ENCODE data around the gene SEC31A. TPM values are rescaled to one million over a fixed set of nuclear protein-coding genes. Genes with fewer than 3 reads are reported as not detected.
A peak's percentile ranks its signal among the peaks of the same experiment; 100 is the strongest.

Gene SEC31A, protein sequence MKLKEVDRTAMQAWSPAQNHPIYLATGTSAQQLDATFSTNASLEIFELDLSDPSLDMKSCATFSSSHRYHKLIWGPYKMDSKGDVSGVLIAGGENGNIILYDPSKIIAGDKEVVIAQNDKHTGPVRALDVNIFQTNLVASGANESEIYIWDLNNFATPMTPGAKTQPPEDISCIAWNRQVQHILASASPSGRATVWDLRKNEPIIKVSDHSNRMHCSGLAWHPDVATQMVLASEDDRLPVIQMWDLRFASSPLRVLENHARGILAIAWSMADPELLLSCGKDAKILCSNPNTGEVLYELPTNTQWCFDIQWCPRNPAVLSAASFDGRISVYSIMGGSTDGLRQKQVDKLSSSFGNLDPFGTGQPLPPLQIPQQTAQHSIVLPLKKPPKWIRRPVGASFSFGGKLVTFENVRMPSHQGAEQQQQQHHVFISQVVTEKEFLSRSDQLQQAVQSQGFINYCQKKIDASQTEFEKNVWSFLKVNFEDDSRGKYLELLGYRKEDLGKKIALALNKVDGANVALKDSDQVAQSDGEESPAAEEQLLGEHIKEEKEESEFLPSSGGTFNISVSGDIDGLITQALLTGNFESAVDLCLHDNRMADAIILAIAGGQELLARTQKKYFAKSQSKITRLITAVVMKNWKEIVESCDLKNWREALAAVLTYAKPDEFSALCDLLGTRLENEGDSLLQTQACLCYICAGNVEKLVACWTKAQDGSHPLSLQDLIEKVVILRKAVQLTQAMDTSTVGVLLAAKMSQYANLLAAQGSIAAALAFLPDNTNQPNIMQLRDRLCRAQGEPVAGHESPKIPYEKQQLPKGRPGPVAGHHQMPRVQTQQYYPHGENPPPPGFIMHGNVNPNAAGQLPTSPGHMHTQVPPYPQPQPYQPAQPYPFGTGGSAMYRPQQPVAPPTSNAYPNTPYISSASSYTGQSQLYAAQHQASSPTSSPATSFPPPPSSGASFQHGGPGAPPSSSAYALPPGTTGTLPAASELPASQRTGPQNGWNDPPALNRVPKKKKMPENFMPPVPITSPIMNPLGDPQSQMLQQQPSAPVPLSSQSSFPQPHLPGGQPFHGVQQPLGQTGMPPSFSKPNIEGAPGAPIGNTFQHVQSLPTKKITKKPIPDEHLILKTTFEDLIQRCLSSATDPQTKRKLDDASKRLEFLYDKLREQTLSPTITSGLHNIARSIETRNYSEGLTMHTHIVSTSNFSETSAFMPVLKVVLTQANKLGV
- polyA plus RNA-seq: 311 TPM
- long read RNA-seq, donor 1, partial matches to known transcripts: 6 of 14 reads
- long read RNA-seq, donor 1, other reads (novel, unspliced or antisense): 0 of 14 reads
- long read RNA-seq, donor 2, transcript SEC31A-216 (2 exons, 631 nt): major isoform, 5 of 121 reads
- long read RNA-seq, donor 2, partial matches to known transcripts: 103 of 121 reads
- long read RNA-seq, donor 2, other reads (novel, unspliced or antisense): 0 of 121 reads
- long read RNA-seq, donor 3, transcript SEC31A-216 (2 exons, 631 nt): major isoform, 6 of 141 reads
- long read RNA-seq, donor 3, partial matches to known transcripts: 117 of 141 reads
- long read RNA-seq, donor 3, other reads (novel, unspliced or antisense): 0 of 141 reads
- long read RNA-seq, donor 4, partial matches to known transcripts: 0 of 1 reads
- long read RNA-seq, donor 4, other reads (novel, unspliced or antisense): 0 of 1 reads
- long read RNA-seq, donor 5, partial matches to known transcripts: 12 of 20 reads
- long read RNA-seq, donor 5, other reads (novel, unspliced or antisense): 0 of 20 reads
- long read RNA-seq, donor 6, full-length matches to known transcripts: 25 of 82 reads
- long read RNA-seq, donor 6, partial matches to known transcripts: 57 of 82 reads
- long read RNA-seq, donor 6, other reads (novel, unspliced or antisense): 0 of 82 reads
- long read RNA-seq, donor 7, full-length matches to known transcripts: 7 of 42 reads
- long read RNA-seq, donor 7, partial matches to known transcripts: 35 of 42 reads
- long read RNA-seq, donor 7, other reads (novel, unspliced or antisense): 0 of 42 reads
- long read RNA-seq, donor 8, full-length matches to known transcripts: 19 of 161 reads
- long read RNA-seq, donor 8, partial matches to known transcripts: 137 of 161 reads
- long read RNA-seq, donor 8, other reads (novel, unspliced or antisense): 5 of 161 reads
- long read RNA-seq, donor 9, transcript SEC31A-206 (12 exons, 1,717 nt): major isoform, 5 of 80 reads
- long read RNA-seq, donor 9, partial matches to known transcripts: 71 of 80 reads
- long read RNA-seq, donor 9, other reads (novel, unspliced or antisense): 0 of 80 reads
- long read RNA-seq, donor 10, full-length matches to known transcripts: 20 of 82 reads
- long read RNA-seq, donor 10, partial matches to known transcripts: 62 of 82 reads
- long read RNA-seq, donor 10, other reads (novel, unspliced or antisense): 0 of 82 reads
- long read RNA-seq, donor 11, full-length matches to known transcripts: 12 of 56 reads
- long read RNA-seq, donor 11, partial matches to known transcripts: 44 of 56 reads
- long read RNA-seq, donor 11, other reads (novel, unspliced or antisense): 0 of 56 reads

DNA sequence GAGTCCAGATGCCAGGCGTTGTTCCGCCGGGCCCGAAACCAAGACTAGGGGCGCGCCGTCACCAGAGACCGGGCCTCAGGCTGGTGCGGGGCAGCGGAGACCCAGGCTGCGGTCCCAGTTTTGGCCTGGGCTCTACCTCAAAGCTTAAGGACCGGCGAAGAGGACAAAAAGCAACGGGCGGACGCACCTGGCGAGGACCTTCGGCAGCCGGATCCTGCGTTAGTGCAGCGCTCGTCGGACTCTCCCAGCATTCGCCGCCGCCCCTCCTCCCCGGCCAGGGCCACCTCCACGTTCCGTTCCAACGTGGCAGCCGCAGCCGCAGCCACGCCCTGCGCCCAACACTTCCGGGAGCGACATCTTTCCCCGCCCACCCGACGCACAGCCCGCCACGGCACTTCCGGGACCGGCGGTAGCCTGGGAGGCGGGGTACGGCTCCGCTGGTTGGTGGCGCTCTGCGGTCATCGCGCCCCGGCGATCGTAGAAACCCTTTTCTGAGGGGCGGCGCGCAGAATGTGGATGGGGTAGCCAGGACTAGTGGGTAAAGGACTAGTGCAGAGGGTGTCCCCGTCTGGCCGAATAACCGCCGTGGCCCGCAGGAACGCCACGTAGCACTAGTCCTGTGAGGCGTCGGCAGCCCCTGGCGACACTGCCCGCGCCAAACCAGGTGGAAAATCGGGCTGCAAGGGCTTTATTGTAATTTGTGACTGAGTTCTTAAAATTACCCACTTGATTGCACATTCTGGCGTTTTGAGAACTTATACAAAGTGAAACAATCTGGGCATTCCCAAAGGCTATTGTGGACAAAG is at the start of gene SEC31A:
SEC31A (minus strand) TSS at position 253 of the 806 bp plus-strand sequence. CDS start 9,217 bp downstream, outside the sequence.
- WGBS (ENCODE audit: insufficient coverage, low lambda C conversion rate): no CpG with 5 or more reads among the region's 71 CpGs
- H3K4me3 ChIP-seq (ENCODE audit: low read length): peak within 1 kb of the TSS; percentile 73
- no peaks in the 10 kb centered on the region for H3K27me3 ChIP-seq (ENCODE audit: control insufficient read depth, insufficient read depth, low read length)
- DNase-seq: peak; percentile 95 to 97
- peaks cover 9% of the 10 kb centered on the region for H3K36me3 ChIP-seq (ENCODE audit: control insufficient read depth, insufficient read depth, low read length)
- peak within 1 kb of the TSS; percentile 94 for H3K27ac ChIP-seq (ENCODE audit: low read length)
- peaks cover 21% of the 10 kb centered on the region for H3K4me1 ChIP-seq (ENCODE audit: control insufficient read depth, insufficient read depth, low read length)
- H3K9me3 ChIP-seq (ENCODE audit: control insufficient read depth, low read depth, low read length): no peaks in the 10 kb centered on the region

DNA sequence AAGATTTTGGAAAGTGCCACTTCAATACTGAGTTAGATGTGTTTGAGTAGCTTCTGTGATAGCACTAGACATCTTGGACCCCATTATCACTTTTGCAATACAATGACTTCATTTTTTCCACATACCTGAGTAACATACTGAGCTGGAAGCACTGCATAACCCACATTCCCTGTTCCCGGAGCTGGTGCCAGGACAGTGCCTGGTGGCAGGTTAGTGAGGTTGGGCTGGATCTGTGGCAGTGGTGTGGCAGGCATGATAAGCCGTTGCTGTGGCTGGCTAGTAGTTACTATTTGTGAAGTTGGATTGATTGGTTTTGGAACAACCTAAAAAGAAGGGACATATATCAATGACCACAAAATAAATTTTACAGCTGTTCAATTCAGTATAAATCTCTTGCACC is 48.5 kb upstream of the SEC31A start:
- no peaks in the 10 kb centered on the region for H3K27me3 ChIP-seq (ENCODE audit: control insufficient read depth, insufficient read depth, low read length)
- DNase-seq: no peak
- H3K36me3 ChIP-seq (ENCODE audit: control insufficient read depth, insufficient read depth, low read length): peaks cover 36% of the 10 kb centered on the region
- no peak overlapping the region for H3K4me3 ChIP-seq (ENCODE audit: low read length)
- no peaks in the 10 kb centered on the region for H3K4me1 ChIP-seq (ENCODE audit: control insufficient read depth, insufficient read depth, low read length)
- no peaks in the 10 kb centered on the region for H3K9me3 ChIP-seq (ENCODE audit: control insufficient read depth, low read depth, low read length)
- no CpG with 5 or more reads among the region's 2 CpGs for WGBS (ENCODE audit: insufficient coverage, low lambda C conversion rate)
- H3K27ac ChIP-seq (ENCODE audit: low read length): no peak overlapping the region

DNA sequence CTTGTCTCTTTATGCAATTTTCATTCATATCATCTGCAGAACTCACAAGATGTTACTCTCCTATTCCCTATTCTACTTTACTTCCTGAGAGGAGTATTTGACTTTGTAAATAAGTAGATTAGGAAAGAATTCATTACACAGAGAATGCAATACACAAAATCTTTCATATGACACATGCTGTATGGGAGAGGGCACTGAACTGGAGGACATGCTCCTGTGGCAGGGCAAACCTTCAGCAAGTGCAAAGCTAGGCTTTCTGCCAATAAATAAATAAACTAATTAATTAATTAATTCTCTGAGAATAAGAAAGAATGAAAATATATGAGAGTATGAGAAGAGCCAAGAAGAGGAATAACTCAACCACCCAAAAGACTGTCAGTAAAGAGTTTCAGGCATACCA is 43.5 kb upstream of the SEC31A start:
- no peak for DNase-seq
- H3K27me3 ChIP-seq (ENCODE audit: control insufficient read depth, insufficient read depth, low read length): no peaks in the 10 kb centered on the region
- peaks cover 33% of the 10 kb centered on the region for H3K36me3 ChIP-seq (ENCODE audit: control insufficient read depth, insufficient read depth, low read length)
- no peak overlapping the region for H3K4me3 ChIP-seq (ENCODE audit: low read length)
- H3K27ac ChIP-seq (ENCODE audit: low read length): no peak overlapping the region
- H3K9me3 ChIP-seq (ENCODE audit: control insufficient read depth, low read depth, low read length): no peaks in the 10 kb centered on the region
- no peaks in the 10 kb centered on the region for H3K4me1 ChIP-seq (ENCODE audit: control insufficient read depth, insufficient read depth, low read length)

DNA sequence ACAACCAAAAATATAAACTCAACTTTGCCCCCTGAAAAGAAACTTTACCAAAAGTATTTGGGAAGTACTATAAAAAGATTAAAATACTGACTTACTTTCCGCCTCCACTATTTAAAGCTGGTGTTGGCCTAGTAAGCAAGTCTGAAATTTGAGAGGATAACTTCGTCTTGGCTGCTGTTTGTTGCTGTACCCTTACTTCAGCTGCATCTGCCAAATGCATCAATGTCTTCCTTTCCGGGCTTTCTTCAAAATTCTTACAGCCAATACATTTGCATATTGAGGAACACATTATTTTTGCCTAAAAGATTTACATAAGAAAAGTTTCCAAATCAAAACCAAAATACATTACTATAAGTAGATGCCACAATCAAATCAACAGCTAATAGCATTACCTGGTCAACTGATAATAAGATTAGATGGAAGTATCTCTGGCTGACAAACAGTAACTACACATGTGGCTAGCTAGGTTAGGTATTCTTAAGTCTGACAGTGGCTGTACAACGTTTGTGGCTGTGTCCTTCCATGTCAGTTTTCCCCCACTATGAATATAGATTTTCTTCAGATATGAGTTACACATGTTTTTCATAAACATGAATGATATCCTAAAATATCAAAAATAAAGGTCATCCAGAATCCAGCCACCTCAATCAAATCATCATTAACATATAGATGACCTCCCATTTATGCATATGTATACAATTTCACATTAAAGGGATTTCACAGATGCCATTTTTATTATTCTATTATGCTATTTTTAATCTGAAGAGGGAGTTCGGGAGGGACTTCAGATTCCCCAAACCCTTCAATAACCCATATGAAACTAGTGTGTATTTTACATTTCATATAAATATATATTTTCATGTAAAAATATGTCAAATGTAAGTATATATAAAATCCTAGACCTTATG is 40.1 kb upstream of the SEC31A start:
- no peak overlapping the region for H3K4me3 ChIP-seq (ENCODE audit: low read length)
- WGBS (ENCODE audit: insufficient coverage, low lambda C conversion rate): 80% methylated on average over 1 of the region's 5 CpGs
- H3K9me3 ChIP-seq (ENCODE audit: control insufficient read depth, low read depth, low read length): no peaks in the 10 kb centered on the region
- H3K4me1 ChIP-seq (ENCODE audit: control insufficient read depth, insufficient read depth, low read length): no peaks in the 10 kb centered on the region
- no peak overlapping the region for H3K27ac ChIP-seq (ENCODE audit: low read length)
- H3K36me3 ChIP-seq (ENCODE audit: control insufficient read depth, insufficient read depth, low read length): peaks cover 25% of the 10 kb centered on the region
- DNase-seq: no peak
- no peaks in the 10 kb centered on the region for H3K27me3 ChIP-seq (ENCODE audit: control insufficient read depth, insufficient read depth, low read length)

DNA sequence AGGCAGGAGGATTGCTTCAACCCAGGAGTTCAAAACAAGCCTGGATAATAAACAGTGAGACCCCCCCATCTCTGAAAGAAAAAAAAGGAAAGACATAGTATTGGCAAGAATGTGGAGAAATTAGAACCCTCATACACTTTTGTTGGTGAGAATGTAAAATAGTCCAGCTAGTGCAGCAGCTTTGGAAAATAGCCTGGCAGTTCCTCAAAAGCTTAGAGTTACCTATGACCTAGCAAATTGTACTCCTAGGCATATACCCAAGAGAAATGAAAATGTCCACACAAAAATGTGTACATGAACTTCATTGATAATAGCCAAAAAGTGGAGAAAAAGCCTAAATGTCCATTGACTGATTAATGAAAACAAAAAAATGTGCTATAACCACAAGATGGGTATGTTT is 30.8 kb upstream of the SEC31A start:
- Histone ChIP-seq H3K4me1 (ENCODE audit: control insufficient read depth, insufficient read depth, low read length) (no peaks in the 10 kb centered on the region), H3K27ac (ENCODE audit: low read length) (no peak overlapping the region), H3K4me3 (ENCODE audit: low read length) (no peak overlapping the region), H3K27me3 (ENCODE audit: control insufficient read depth, insufficient read depth, low read length) (no peaks in the 10 kb centered on the region), H3K9me3 (ENCODE audit: control insufficient read depth, low read depth, low read length) (no peaks in the 10 kb centered on the region), H3K36me3 (ENCODE audit: control insufficient read depth, insufficient read depth, low read length) (peaks cover 6% of the 10 kb centered on the region)
- no peak for DNase-seq

DNA sequence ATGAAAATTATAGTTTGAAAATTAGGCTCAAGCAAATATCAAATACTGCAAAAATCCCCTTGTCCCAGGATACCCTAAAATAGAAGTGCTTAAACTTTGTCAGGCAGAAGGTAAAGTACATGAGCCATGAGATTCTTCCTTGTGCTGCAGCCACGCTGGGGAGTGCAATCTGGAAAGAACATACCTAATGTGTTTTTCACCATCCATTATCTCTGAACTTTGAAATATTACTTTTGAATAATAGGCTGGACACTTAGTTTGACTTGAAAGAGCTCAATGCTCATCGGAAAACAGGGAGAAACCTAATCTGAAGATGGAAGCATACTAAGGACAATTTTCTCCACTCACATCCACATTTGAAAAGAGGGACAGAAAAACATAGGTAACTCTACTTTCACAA is 28.4 kb upstream of the SEC31A start:
- H3K9me3 ChIP-seq (ENCODE audit: control insufficient read depth, low read depth, low read length): no peaks in the 10 kb centered on the region
- H3K27ac ChIP-seq (ENCODE audit: low read length): peak overlapping the region; percentile 17
- H3K36me3 ChIP-seq (ENCODE audit: control insufficient read depth, insufficient read depth, low read length): peaks cover 4% of the 10 kb centered on the region
- no peaks in the 10 kb centered on the region for H3K4me1 ChIP-seq (ENCODE audit: control insufficient read depth, insufficient read depth, low read length)
- no peaks in the 10 kb centered on the region for H3K27me3 ChIP-seq (ENCODE audit: control insufficient read depth, insufficient read depth, low read length)
- no peak overlapping the region for H3K4me3 ChIP-seq (ENCODE audit: low read length)
- WGBS (ENCODE audit: insufficient coverage, low lambda C conversion rate): 49% methylated on average over 2 of the region's 2 CpGs
- DNase-seq: peak; percentile 29 to 60

DNA sequence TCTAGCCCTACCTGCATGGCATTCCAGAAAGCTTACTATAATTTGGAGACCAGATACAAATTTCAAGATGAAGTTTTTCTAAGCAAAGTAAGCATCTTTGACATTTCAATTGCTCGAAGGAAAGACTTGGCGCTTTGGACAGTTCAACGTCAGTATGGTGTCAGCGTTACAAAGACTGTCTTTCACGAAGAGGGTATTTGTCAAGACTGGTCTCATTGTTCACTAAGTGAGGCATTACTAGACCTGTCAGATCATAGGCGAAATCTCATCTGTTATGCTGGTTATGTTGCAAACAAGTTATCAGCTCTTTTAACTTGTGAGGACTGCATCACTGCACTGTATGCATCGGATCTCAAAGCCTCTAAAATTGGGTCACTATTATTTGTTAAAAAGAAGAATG is 27.1 kb upstream of the SEC31A start:
- WGBS (ENCODE audit: insufficient coverage, low lambda C conversion rate): 100% methylated on average over 5 of the region's 7 CpGs
- no peaks in the 10 kb centered on the region for H3K9me3 ChIP-seq (ENCODE audit: control insufficient read depth, low read depth, low read length)
- no peaks in the 10 kb centered on the region for H3K27me3 ChIP-seq (ENCODE audit: control insufficient read depth, insufficient read depth, low read length)

More for the DNA sequence above, 27.1 kb upstream of the SEC31A start:
- no peaks in the 10 kb centered on the region for H3K4me1 ChIP-seq (ENCODE audit: control insufficient read depth, insufficient read depth, low read length)
- H3K27ac ChIP-seq (ENCODE audit: low read length): no peak overlapping the region
- H3K36me3 ChIP-seq (ENCODE audit: control insufficient read depth, insufficient read depth, low read length): peaks cover 6% of the 10 kb centered on the region
- H3K4me3 ChIP-seq (ENCODE audit: low read length): no peak overlapping the region
- no peak for DNase-seq

Measured in large intestine (tissue), 12 donors.